NT2/D1 (cell line): Measurements from ENCODE around the gene ADAMTSL1.

Source experiments
- SUZ12 ChIP-seq: IDR thresholded peaks from 2 replicates; pipeline ENCODE4 v1.6.1; 2011; ENCODE audit not compliant: insufficient read length, insufficient read depth; ENCODE audit errors: extremely low read depth
- YY1 ChIP-seq: IDR thresholded peaks from 2 replicates; pipeline ENCODE4 v1.6.1; 2011; ENCODE audit not compliant: insufficient read length, insufficient read depth

- TF ChIP-seq YY1 (no peak), SUZ12 (no peak)
Measured at GRCh38 chr9:18811171-18811570, 337.2 kb downstream of the ADAMTSL1 start.
